ENCODE measurements around the gene CREBBP.

The CREBBP gene

DNA sequence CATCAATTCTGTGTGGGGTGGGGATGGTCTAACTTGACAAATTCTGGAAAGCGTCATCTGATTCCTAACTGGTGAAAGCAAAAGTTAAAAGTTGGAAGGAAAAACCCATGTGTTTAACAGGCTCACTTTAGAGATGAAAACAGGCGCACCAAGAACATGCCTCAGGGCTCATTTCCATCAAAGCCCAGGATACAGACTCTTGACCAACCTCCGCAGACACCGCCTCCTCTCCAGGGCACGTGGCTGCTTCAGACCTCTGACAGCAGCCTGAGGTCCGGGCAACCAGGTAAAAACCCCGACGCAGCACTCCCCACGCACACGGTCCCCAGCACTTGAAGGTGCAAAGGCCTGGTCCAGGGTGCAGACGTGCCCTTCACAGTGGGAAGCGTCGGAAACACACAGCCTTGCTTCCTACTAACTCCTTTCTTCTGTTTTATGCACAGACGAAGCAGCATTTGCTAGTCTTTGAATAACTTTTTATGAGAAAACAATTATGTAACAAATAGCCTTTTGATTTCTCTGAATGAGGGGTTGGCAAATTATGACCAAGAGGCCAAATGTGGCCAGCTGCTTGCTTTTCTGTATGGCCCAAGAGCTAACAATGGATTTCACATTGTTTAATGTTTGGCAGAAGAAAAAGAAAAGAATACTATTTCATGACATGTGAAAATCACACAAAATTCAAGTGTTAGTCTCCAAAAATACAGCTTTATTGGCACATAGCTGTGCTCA lies 119.0 kb downstream of the CREBBP start:
- no peak for DNase-seq

DNA sequence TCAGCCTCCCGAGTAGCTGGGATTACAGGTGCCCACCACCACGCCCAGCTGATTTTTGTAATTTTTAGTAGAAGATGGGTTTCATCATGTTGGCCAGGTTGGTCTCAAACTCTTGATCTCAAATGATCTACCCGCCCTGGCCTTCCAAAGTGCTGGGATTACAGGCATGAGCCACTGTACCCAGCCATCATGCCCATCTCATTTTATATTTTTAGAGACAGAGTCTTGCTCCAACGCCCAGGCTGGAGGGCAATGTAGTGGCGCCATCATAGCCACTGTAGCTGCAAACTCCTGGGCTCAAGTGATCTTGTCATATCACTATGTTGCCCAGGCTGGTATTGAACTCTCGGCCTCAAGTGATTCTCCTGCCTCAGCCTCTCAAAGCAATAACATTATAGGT lies 120.0 kb downstream of the CREBBP start:
- no peak for DNase-seq

GRCh38 chr16:3759736-3760135 lies 120.8 kb downstream of the CREBBP start:
- no peak for DNase-seq

GRCh38 chr16:3756113-3756512 lies 124.4 kb downstream of the CREBBP start:
- DNase-seq, result no peak

GRCh38 chr16:3755249-3755648 lies 125.3 kb downstream of the CREBBP start:
- DNase-seq, result no peak

DNA sequence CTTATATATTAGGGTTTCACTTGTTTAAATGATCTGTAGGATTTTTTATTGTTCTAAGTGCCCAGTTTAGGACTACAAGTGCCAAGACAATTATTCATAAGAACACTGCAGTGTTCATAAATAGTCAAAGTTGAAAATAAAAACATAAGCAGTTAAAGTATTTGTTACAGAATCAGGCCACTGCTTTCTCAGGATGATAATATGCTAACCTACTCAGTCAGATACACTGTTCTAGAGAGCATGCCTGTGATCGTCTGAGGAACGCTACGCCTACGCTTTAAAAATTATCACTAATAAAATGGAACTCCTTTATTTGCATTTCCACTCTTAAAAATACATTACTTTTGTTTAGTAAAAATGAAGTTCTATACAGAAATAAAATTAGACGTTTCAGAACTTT lies 125.7 kb downstream of the CREBBP start:
- no peak for DNase-seq

DNA sequence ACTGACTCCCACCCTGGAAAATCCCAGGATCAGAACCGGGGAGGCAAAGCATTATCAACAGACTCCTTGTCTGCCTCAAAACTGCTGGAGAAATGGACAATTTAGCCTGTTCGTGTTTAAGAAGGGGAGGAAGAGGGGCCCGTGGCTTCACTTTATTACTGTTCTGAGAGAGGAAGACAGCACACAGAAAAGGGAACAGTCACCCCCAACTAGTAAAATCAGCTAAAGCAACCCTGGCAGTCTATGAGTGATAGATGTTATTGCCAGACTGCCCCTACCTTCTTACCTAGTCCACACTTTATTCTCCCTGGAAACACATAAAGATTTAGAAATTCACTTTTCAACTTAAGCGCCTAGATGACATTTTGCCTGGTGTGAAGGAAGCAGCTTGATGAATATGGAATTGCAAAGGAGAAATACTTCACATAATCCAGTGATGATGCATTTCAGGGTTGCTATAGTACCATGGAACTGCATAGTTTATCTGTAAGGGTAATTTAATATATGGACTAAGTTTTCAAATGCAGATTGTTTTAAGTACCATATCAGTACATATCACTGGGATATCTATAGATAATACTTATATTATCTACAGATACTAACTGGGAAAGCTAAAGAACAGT lies 126.3 kb downstream of the CREBBP start:
- no peak for DNase-seq

- no peak for DNase-seq
Measured at GRCh38 chr16:3752984-3753383, 127.5 kb downstream of the CREBBP start.

GRCh38 chr16:3751878-3752277 lies 128.6 kb downstream of the CREBBP start:
- no peak for DNase-seq

- no peak for DNase-seq
Measured at GRCh38 chr16:3748307-3748706, 132.2 kb downstream of the CREBBP start.

GRCh38 chr16:3745751-3746355 lies 134.7 kb downstream of the CREBBP start:
- DNase-seq, result no peak

GRCh38 chr16:3744018-3744417 lies 136.5 kb downstream of the CREBBP start:
- no peak for DNase-seq

GRCh38 chr16:3740934-3741333 lies 139.6 kb downstream of the CREBBP start:
- no peak for DNase-seq

DNA sequence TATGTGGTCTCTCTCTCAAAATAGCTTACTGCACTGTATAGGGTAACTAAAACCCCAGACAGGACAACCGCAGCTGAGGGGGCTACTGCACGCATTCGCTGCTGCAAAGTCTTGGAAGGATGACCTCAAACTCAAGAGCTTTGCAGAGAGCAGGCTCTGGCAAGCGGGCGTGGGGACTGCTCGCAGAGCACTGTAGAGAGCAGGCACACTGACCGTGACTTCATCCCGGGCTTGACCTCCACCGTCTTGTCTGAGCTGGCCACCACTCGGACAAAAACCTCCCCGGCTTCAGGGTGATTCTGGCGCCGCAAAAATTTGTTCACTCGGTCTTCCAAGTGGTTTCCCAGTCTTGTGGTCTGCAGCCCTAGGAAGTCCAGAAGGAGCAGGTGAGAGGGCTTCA lies 140.3 kb downstream of the CREBBP start:
- DNase-seq, result no peak

- DNase-seq, result no peak
Measured at GRCh38 chr16:3739636-3740035, 140.9 kb downstream of the CREBBP start.

DNA sequence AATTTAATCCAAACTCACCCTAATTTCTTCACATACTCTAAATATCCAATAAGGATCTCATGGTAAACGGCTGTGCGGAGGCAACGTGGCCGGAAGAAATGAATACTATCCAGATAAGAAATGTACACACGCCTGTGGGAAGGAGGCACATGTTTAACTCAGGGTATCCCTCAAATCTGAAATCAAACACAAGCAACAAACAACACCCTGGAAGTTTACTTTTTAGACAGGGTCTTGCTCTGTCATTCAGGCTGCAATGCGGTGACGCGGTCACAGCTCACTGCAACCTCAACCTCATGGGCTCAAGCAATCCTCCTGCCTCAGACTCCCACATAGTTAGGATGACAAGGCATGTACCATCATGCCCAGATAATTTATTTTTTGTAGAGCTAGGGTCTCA lies 142.0 kb downstream of the CREBBP start:
- no peak for DNase-seq

DNA sequence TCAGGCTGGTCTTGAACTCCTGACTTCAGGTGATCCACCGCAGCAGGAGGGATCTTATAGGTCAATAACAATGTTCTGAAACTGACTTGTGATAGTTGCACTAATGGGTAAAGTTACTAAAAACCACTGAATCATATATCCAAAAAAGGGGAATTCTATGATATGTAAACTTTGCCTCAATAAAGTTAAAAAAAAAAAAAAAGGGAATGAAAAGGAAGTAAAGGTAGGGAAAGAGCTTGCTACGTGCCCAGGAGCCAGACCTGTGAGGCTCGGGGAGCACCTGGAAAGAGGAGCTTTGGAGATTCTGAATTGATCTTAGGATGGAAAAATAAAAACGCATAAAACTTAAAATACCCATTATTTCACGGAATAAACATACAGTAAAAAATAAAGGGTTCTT lies 142.4 kb downstream of the CREBBP start:
- DNase-seq, result no peak

GRCh38 chr16:3737181-3737580 lies 143.3 kb downstream of the CREBBP start:
- no peak for DNase-seq

DNA sequence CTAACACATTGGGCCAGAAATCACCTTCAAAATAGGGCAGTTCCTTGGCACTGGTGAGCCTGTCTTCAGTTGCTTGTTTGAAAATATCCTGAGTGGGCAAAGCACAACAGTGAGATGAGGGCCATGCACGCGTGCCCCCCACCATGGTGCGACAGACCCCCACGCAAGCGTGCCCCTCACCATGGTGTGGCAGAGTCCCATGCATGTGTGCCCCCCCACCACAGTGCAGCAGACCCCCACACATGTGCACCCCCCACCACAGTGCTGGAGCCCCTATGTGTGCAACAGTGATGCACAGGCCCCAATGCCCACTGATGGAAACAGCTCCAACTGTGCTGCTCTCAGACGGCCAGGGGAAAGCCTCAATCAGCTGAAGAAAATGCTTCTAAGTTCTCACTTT lies 144.4 kb downstream of the CREBBP start:
- no peak for DNase-seq

DNA sequence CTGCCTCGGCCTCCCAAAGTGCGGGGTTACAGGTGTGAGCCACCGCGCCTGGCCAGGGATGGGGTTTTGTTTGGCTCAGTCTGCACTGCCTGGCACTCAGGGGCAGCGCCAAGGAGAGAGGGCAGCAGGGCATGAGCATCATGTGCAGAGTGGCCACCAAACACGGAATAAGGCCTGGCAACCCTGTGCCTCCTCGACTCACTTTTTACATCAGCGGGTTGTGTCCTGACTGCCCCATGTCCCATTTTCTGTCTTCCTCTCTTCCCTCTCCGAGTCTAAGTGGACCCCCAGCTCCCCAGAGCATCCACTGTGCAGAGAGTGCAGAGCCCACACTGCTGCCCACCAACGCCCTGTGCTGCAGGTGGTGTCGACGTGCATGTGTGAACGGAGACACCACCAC lies 145.0 kb downstream of the CREBBP start:
- DNase-seq, result no peak

DNA sequence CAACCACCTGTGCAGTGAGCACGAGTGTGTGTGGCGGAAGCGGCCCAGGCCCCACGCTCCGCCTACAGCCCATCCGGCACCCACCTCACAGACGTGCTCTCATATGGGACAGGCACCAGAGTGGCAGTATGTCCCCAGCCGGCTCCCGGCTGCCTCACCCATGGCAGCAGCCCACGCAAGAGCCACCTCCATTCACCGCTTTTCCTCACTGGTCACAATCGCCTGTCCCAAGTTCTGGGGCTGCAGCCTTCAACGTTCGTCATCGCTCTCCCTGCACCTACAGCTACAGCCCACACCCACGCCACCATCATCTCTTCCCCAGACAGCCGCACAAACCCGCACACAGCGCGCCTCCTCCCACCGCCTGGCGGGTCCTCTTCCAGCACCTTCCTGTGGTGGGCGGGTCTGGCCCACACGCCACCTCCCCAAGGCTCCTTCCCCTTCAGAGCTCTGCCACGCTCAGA lies 145.7 kb downstream of the CREBBP start:
- DNase-seq, result no peak

- no peak for DNase-seq
Measured at GRCh38 chr16:3734084-3734757, 146.3 kb downstream of the CREBBP start.

- no peak for DNase-seq
Measured at GRCh38 chr16:3732171-3732570, 148.3 kb downstream of the CREBBP start.

Measured in OCI-M1 (cell line).